Measurements from ENCODE around the gene ENKD1.

ENKD1 gene

GRCh38 chr16:67649494-67649931 lies 17.0 kb downstream of the ENKD1 start:
- DNase-seq (ENCODE audit: low spot score), result no peak

GRCh38 chr16:67648764-67649407 lies 17.7 kb downstream of the ENKD1 start:
- DNase-seq (ENCODE audit: low spot score), result no peak
- H3K4me3 ChIP-seq, result no peak overlapping the region
- H3K27ac ChIP-seq, result no peak overlapping the region
- no peak for TF ChIP-seq CTCF (IDR thresholded peaks at IDR 0.05)

More at GRCh38 chr16:67649494-67649931, 17.0 kb downstream of the ENKD1 start:
- Histone ChIP-seq H3K4me3 (peak overlapping the region; percentile 52), H3K27ac (no peak overlapping the region)
- TF ChIP-seq CTCF (IDR thresholded peaks at IDR 0.05), result no peak

- H3K4me3 ChIP-seq, result no peak overlapping the region
- DNase-seq (ENCODE audit: low spot score), result no peak
- no peak overlapping the region for H3K27ac ChIP-seq
Measured at GRCh38 chr16:67648088-67648763, 18.3 kb downstream of the ENKD1 start.

GRCh38 chr16:67647681-67648080 lies 18.9 kb downstream of the ENKD1 start:
- DNase-seq (ENCODE audit: low spot score), result no peak
- Histone ChIP-seq H3K27ac (no peak overlapping the region), H3K4me3 (no peak overlapping the region)
- TF ChIP-seq CTCF (IDR thresholded peaks at IDR 0.05), result no peak

More at GRCh38 chr16:67648088-67648763, 18.3 kb downstream of the ENKD1 start:
- no peak for TF ChIP-seq CTCF (IDR thresholded peaks at IDR 0.05)

- Histone ChIP-seq H3K4me3 (no peak overlapping the region), H3K27ac (no peak overlapping the region)
- no peak for TF ChIP-seq CTCF (IDR thresholded peaks at IDR 0.05)
- peak; percentile 68 for DNase-seq (ENCODE audit: low spot score)
Measured at GRCh38 chr16:67647111-67647651, 19.4 kb downstream of the ENKD1 start.

- no peak for TF ChIP-seq CTCF (IDR thresholded peaks at IDR 0.05)
- Histone ChIP-seq H3K27ac (no peak overlapping the region), H3K4me3 (peak overlapping the region; percentile 58)
Measured at GRCh38 chr16:67645397-67646121, 21.0 kb downstream of the ENKD1 start.

More at GRCh38 chr16:67645397-67646121, 21.0 kb downstream of the ENKD1 start:
- peak; percentile 71 for DNase-seq (ENCODE audit: low spot score)

Measured in coronary artery (tissue), 2 donors.